ENCODE data around the gene CELF2. TPM values are rescaled to one million over a fixed set of nuclear protein-coding genes. Genes with fewer than 3 reads are reported as not detected.

The CELF2 gene
- total RNA-seq, 1 donor from 2014 or later: 134 TPM

- Mint-ChIP-seq H3K27ac (no peak overlapping the region), H3K9me3 (no peaks in the 10 kb centered on the region), H3K27me3 (ENCODE audit: low read depth) (peaks cover 3% of the 10 kb centered on the region), H3K4me3 (ENCODE audit: low read depth) (no peak overlapping the region), H3K36me3 (ENCODE audit: low read depth) (peaks cover 2% of the 10 kb centered on the region), H3K4me1 (ENCODE audit: low read depth) (peaks cover 75% of the 10 kb centered on the region)
- intact Hi-C loops (cut with micrococcal nuclease): no loop called here
- DNase-seq (ENCODE audit: low spot score): no peak
Measured at GRCh38 chr10:11143242-11143641, 125.6 kb downstream of the CELF2 start.

GRCh38 chr10:11144626-11145494, 127.2 kb downstream of the CELF2 start:
- H3K27me3 Mint-ChIP-seq (ENCODE audit: low read depth): no peaks in the 10 kb centered on the region
- H3K4me1 Mint-ChIP-seq (ENCODE audit: low read depth): peaks cover 88% of the 10 kb centered on the region
- peak overlapping the region; percentile 98 for H3K27ac Mint-ChIP-seq
- DNase-seq (ENCODE audit: low spot score): no peak
- H3K36me3 Mint-ChIP-seq (ENCODE audit: low read depth): peaks cover 2% of the 10 kb centered on the region
- no peaks in the 10 kb centered on the region for H3K9me3 Mint-ChIP-seq
- peak overlapping the region; percentile 77 for H3K4me3 Mint-ChIP-seq (ENCODE audit: low read depth)
- intact Hi-C loops (cut with micrococcal nuclease): loop anchor here (5.0 kb wide), 2 partner anchors 33 to 37 kb away; no protein-coding TSS in a partner anchor

- Mint-ChIP-seq H3K27me3 (ENCODE audit: low read depth) (no peaks in the 10 kb centered on the region), H3K4me1 (ENCODE audit: low read depth) (peaks cover 90% of the 10 kb centered on the region), H3K4me3 (ENCODE audit: low read depth) (peak overlapping the region; percentile 77), H3K9me3 (no peaks in the 10 kb centered on the region), H3K27ac (peak overlapping the region; percentile 98), H3K36me3 (ENCODE audit: low read depth) (peaks cover 2% of the 10 kb centered on the region)
- intact Hi-C loops (cut with micrococcal nuclease): loop anchor here (5.0 kb wide), 2 partner anchors 33 to 37 kb away; no protein-coding TSS in a partner anchor
- DNase-seq (ENCODE audit: low spot score): peak; percentile 69
Measured at GRCh38 chr10:11145495-11145855, 127.8 kb downstream of the CELF2 start.

GRCh38 chr10:11146402-11147171, 128.9 kb downstream of the CELF2 start:
- intact Hi-C loops (cut with micrococcal nuclease): loop anchor here (2.0 to 5.0 kb wide), 3 partner anchors 18 to 36 kb away; no protein-coding TSS in a partner anchor
- H3K4me1 Mint-ChIP-seq (ENCODE audit: low read depth): peaks cover 93% of the 10 kb centered on the region
- peaks cover 2% of the 10 kb centered on the region for H3K36me3 Mint-ChIP-seq (ENCODE audit: low read depth)
- H3K4me3 Mint-ChIP-seq (ENCODE audit: low read depth): peak overlapping the region; percentile 20
- DNase-seq (ENCODE audit: low spot score): no peak
- peak overlapping the region; percentile 98 for H3K27ac Mint-ChIP-seq
- no peaks in the 10 kb centered on the region for H3K27me3 Mint-ChIP-seq (ENCODE audit: low read depth)
- no peaks in the 10 kb centered on the region for H3K9me3 Mint-ChIP-seq

GRCh38 chr10:11147722-11148121, 130.1 kb downstream of the CELF2 start:
- peak overlapping the region; percentile 98 for H3K27ac Mint-ChIP-seq
- no peaks in the 10 kb centered on the region for H3K27me3 Mint-ChIP-seq (ENCODE audit: low read depth)
- H3K4me1 Mint-ChIP-seq (ENCODE audit: low read depth): peaks cover 90% of the 10 kb centered on the region
- no peak for DNase-seq (ENCODE audit: low spot score)
- H3K9me3 Mint-ChIP-seq: no peaks in the 10 kb centered on the region
- no peaks in the 10 kb centered on the region for H3K36me3 Mint-ChIP-seq (ENCODE audit: low read depth)
- H3K4me3 Mint-ChIP-seq (ENCODE audit: low read depth): peak overlapping the region; percentile 31
- intact Hi-C loops (cut with micrococcal nuclease): loop anchor here (2.0 to 5.0 kb wide), 3 partner anchors 17 to 35 kb away; no protein-coding TSS in a partner anchor

GRCh38 chr10:11148142-11149028, 130.7 kb downstream of the CELF2 start:
- intact Hi-C loops (cut with micrococcal nuclease): loop anchor here (1.0 to 5.0 kb wide), 3 partner anchors 7 to 36 kb away; no protein-coding TSS in a partner anchor
- Mint-ChIP-seq H3K4me1 (ENCODE audit: low read depth) (peaks cover 87% of the 10 kb centered on the region), H3K4me3 (ENCODE audit: low read depth) (peak overlapping the region; percentile 76)

GRCh38 chr10:11149807-11150141, 132.1 kb downstream of the CELF2 start:
- Mint-ChIP-seq H3K36me3 (ENCODE audit: low read depth) (no peaks in the 10 kb centered on the region), H3K4me3 (ENCODE audit: low read depth) (peak overlapping the region; percentile 76), H3K27me3 (ENCODE audit: low read depth) (no peaks in the 10 kb centered on the region), H3K9me3 (no peaks in the 10 kb centered on the region), H3K4me1 (ENCODE audit: low read depth) (peaks cover 87% of the 10 kb centered on the region), H3K27ac (peak overlapping the region; percentile 98)
- intact Hi-C loops (cut with micrococcal nuclease): loop anchor here (1.0 to 5.0 kb wide), 4 partner anchors 8 to 37 kb away; no protein-coding TSS in a partner anchor
- no peak for DNase-seq (ENCODE audit: low spot score)

More at GRCh38 chr10:11148142-11149028, 130.7 kb downstream of the CELF2 start:
- Mint-ChIP-seq H3K27ac (peak overlapping the region; percentile 98), H3K27me3 (ENCODE audit: low read depth) (no peaks in the 10 kb centered on the region), H3K9me3 (no peaks in the 10 kb centered on the region), H3K36me3 (ENCODE audit: low read depth) (no peaks in the 10 kb centered on the region)
- no peak for DNase-seq (ENCODE audit: low spot score)

- Mint-ChIP-seq H3K27ac (peak overlapping the region; percentile 98), H3K27me3 (ENCODE audit: low read depth) (no peaks in the 10 kb centered on the region), H3K36me3 (ENCODE audit: low read depth) (no peaks in the 10 kb centered on the region), H3K9me3 (no peaks in the 10 kb centered on the region), H3K4me3 (ENCODE audit: low read depth) (peak overlapping the region; percentile 76), H3K4me1 (ENCODE audit: low read depth) (peaks cover 85% of the 10 kb centered on the region)
- intact Hi-C loops (cut with micrococcal nuclease): loop anchor here (1.0 kb wide), 1 partner anchor 13 kb away; no protein-coding TSS in a partner anchor
- peak; percentile 43 for DNase-seq (ENCODE audit: low spot score)
Measured at GRCh38 chr10:11150231-11150731, 132.6 kb downstream of the CELF2 start.

- H3K4me3 Mint-ChIP-seq (ENCODE audit: low read depth): peak overlapping the region; percentile 76
- no peaks in the 10 kb centered on the region for H3K36me3 Mint-ChIP-seq (ENCODE audit: low read depth)
- no peaks in the 10 kb centered on the region for H3K27me3 Mint-ChIP-seq (ENCODE audit: low read depth)
- intact Hi-C loops (cut with micrococcal nuclease): loop anchor here (1.0 kb wide), 1 partner anchor 12 kb away; no protein-coding TSS in a partner anchor
- DNase-seq (ENCODE audit: low spot score): no peak
- peaks cover 82% of the 10 kb centered on the region for H3K4me1 Mint-ChIP-seq (ENCODE audit: low read depth)
- H3K9me3 Mint-ChIP-seq: no peaks in the 10 kb centered on the region
- peak overlapping the region; percentile 98 for H3K27ac Mint-ChIP-seq
Measured at GRCh38 chr10:11150879-11151415, 133.3 kb downstream of the CELF2 start.

GRCh38 chr10:11152801-11153200, 135.1 kb downstream of the CELF2 start:
- DNase-seq (ENCODE audit: low spot score): no peak
- H3K9me3 Mint-ChIP-seq: no peaks in the 10 kb centered on the region
- intact Hi-C loops (cut with micrococcal nuclease): no loop called here
- no peak overlapping the region for H3K4me3 Mint-ChIP-seq (ENCODE audit: low read depth)
- H3K36me3 Mint-ChIP-seq (ENCODE audit: low read depth): no peaks in the 10 kb centered on the region
- H3K4me1 Mint-ChIP-seq (ENCODE audit: low read depth): peaks cover 73% of the 10 kb centered on the region
- H3K27me3 Mint-ChIP-seq (ENCODE audit: low read depth): no peaks in the 10 kb centered on the region
- H3K27ac Mint-ChIP-seq: no peak overlapping the region

- no peak overlapping the region for H3K4me3 Mint-ChIP-seq (ENCODE audit: low read depth)
- H3K36me3 Mint-ChIP-seq (ENCODE audit: low read depth): no peaks in the 10 kb centered on the region
- H3K4me1 Mint-ChIP-seq (ENCODE audit: low read depth): peaks cover 73% of the 10 kb centered on the region
- no peaks in the 10 kb centered on the region for H3K9me3 Mint-ChIP-seq
- no peaks in the 10 kb centered on the region for H3K27me3 Mint-ChIP-seq (ENCODE audit: low read depth)
- intact Hi-C loops (cut with micrococcal nuclease): no loop called here
- no peak overlapping the region for H3K27ac Mint-ChIP-seq
- no peak for DNase-seq (ENCODE audit: low spot score)
Measured at GRCh38 chr10:11153245-11153644, 135.6 kb downstream of the CELF2 start.
